ENCODE data around the gene BMI1.
A peak's percentile ranks its signal among the peaks of the same experiment; 100 is the strongest.

BMI1 gene

DNA sequence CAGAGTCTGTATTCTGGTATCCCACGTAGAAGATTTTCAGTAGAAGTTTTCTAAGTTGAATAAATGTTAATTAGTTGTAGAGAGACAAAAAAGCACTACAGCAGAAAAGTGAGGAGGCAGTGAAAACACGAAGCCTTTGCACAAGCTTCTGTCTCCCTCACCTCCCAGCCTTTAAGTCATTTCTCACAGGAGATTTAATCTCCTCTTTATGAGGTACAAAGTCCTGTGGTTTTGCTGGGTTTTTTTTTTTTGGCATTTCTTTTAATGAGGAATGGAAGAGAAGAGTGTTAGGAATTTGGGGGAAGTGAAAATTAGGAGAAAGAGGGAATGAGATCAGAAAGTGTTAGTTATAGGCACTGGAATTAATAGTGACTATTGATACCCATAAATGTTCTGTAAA is 45.9 kb downstream of the BMI1 start:
- Histone ChIP-seq H3K36me3 (ENCODE audit: control insufficient read depth, insufficient read depth, low read length) (no peaks in the 10 kb centered on the region), H3K4me3 (replicated peaks; ENCODE audit: low read depth, low read length) (no peak overlapping the region), H3K27me3 (replicated peaks; ENCODE audit: control insufficient read depth, insufficient read depth, low read length) (no peaks in the 10 kb centered on the region)
- TF ChIP-seq, protein P1, sequence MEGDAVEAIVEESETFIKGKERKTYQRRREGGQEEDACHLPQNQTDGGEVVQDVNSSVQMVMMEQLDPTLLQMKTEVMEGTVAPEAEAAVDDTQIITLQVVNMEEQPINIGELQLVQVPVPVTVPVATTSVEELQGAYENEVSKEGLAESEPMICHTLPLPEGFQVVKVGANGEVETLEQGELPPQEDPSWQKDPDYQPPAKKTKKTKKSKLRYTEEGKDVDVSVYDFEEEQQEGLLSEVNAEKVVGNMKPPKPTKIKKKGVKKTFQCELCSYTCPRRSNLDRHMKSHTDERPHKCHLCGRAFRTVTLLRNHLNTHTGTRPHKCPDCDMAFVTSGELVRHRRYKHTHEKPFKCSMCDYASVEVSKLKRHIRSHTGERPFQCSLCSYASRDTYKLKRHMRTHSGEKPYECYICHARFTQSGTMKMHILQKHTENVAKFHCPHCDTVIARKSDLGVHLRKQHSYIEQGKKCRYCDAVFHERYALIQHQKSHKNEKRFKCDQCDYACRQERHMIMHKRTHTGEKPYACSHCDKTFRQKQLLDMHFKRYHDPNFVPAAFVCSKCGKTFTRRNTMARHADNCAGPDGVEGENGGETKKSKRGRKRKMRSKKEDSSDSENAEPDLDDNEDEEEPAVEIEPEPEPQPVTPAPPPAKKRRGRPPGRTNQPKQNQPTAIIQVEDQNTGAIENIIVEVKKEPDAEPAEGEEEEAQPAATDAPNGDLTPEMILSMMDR (IDR thresholded peaks at IDR 0.05; ENCODE audit: insufficient read depth, low read length, poor library complexity, severe bottlenecking): no peak
- DNase-seq (ENCODE audit: extremely low read depth, insufficient read length): no peak

DNA sequence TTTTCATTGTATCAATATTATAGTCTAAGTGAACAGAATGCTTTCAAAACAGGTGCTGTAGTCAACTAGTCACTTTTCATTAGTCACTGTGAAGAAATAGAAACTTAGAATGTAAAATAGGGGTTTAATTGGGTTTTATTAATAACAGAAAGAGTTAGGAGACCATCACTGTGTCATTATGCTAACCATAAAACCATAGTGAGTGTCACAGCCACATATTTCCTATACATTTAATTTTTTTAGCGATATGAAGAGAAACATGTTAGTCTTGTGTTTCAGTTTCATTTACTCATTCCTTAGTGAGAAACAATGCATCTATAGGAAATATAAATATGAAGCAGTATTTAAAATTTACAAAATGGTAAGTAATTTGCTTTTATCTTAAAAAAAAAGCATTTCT is 46.6 kb downstream of the BMI1 start:
- Histone ChIP-seq H3K36me3 (ENCODE audit: control insufficient read depth, insufficient read depth, low read length) (no peaks in the 10 kb centered on the region), H3K27me3 (replicated peaks; ENCODE audit: control insufficient read depth, insufficient read depth, low read length) (no peaks in the 10 kb centered on the region), H3K4me3 (replicated peaks; ENCODE audit: low read depth, low read length) (no peak overlapping the region)
- DNase-seq (ENCODE audit: extremely low read depth, insufficient read length): no peak
- TF ChIP-seq, protein P1 (IDR thresholded peaks at IDR 0.05; ENCODE audit: insufficient read depth, low read length, poor library complexity, severe bottlenecking): no peak

DNA sequence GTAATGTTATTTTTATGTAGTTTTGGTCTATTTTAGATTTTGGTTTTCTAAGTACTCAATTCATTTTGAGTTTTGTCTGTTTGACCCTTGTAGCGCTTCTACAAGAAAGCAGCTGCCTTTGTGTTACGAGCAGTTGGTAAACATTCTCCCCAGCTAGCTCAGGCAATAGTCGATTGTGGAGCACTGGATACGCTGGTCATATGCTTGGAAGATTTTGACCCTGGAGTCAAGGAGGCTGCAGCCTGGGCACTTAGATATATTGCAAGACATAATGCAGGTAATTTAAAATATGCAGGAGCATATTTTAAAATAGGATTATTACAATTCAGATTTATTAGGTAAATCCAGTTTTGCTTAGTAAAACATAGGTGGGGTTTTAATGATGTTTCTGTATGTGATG is 47.5 kb downstream of the BMI1 start:
- no peak for DNase-seq (ENCODE audit: extremely low read depth, insufficient read length)
- TF ChIP-seq, protein P1 (IDR thresholded peaks at IDR 0.05; ENCODE audit: insufficient read depth, low read length, poor library complexity, severe bottlenecking): no peak
- H3K27me3 ChIP-seq (replicated peaks; ENCODE audit: control insufficient read depth, insufficient read depth, low read length): no peaks in the 10 kb centered on the region
- no peak overlapping the region for H3K4me3 ChIP-seq (replicated peaks; ENCODE audit: low read depth, low read length)
- H3K36me3 ChIP-seq (ENCODE audit: control insufficient read depth, insufficient read depth, low read length): no peaks in the 10 kb centered on the region

DNA sequence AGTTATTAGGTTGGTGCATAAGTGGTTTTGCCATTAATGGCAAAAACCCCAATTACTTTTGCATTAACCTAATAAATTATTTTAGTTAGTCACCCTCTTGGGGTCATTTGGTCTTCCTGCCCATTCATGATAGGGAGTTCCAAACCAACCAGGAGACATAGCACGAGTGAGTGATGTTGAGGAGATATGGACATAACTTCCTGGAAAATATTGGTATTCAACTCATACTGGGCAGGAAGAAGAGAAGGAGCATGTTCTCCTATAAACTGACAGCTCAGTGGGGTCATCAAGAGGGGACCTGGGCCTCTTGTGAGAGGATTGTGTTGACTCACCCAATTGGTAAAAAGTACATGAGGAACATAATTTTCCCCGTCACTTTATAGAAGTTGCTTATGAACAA is 48.1 kb downstream of the BMI1 start:
- no peak for DNase-seq (ENCODE audit: extremely low read depth, insufficient read length)
- no peaks in the 10 kb centered on the region for H3K36me3 ChIP-seq (ENCODE audit: control insufficient read depth, insufficient read depth, low read length)
- H3K27me3 ChIP-seq (replicated peaks; ENCODE audit: control insufficient read depth, insufficient read depth, low read length): no peaks in the 10 kb centered on the region
- TF ChIP-seq, protein P1 (IDR thresholded peaks at IDR 0.05; ENCODE audit: insufficient read depth, low read length, poor library complexity, severe bottlenecking): no peak
- no peak overlapping the region for H3K4me3 ChIP-seq (replicated peaks; ENCODE audit: low read depth, low read length)

DNA sequence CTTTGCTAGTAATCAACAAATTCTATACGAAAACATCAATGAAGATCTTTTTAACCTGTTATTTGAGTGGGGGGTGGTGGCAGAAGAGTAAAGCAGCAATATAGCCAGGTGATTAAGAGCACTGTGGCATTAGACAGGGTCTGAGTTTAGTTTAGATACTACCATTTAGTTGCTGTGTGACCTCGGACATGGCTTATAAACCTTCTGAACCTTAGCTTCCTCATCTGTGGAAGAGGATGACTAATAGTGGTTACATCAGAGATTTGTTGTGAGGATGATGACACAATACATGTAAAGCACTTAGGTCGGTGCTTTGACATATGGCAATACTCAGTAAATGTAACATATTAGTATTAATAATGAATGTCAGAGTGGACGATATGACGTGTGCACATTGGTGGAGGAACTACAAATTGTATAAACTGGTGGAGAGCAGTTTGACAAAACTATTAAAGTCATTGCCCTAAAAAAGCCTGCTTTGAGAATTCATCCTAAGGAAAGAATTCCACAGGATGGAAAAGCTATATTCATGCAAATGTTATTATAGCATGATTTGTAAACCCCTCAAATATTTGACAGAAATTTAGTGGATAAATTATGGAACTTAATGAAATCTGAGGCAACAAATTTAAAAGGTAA is 48.7 kb downstream of the BMI1 start:
- TF ChIP-seq, protein P1 (IDR thresholded peaks at IDR 0.05; ENCODE audit: insufficient read depth, low read length, poor library complexity, severe bottlenecking): no peak
- Histone ChIP-seq H3K36me3 (ENCODE audit: control insufficient read depth, insufficient read depth, low read length) (no peaks in the 10 kb centered on the region), H3K4me3 (replicated peaks; ENCODE audit: low read depth, low read length) (no peak overlapping the region), H3K27me3 (replicated peaks; ENCODE audit: control insufficient read depth, insufficient read depth, low read length) (no peaks in the 10 kb centered on the region)
- peak; percentile 50 for DNase-seq (ENCODE audit: extremely low read depth, insufficient read length)

DNA sequence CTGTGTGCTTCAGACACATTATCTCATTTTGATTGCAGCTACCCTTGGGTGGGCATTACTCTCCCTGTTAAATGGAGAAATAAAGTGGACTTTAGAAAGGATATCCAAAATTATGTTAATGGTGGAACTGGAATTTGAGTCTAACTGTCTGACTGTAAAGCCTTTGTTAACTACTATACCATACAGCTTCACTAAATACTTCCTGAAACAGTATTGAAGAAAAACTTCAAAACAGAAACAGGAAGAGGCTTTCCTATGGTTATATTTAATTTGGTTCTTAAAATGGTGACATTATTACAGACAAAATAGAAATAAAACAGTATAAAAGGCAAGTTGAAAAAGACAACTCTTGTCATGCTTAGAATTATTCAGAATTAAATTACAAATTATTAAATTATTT is 49.4 kb downstream of the BMI1 start:
- Histone ChIP-seq H3K36me3 (ENCODE audit: control insufficient read depth, insufficient read depth, low read length) (no peaks in the 10 kb centered on the region), H3K4me3 (replicated peaks; ENCODE audit: low read depth, low read length) (no peak overlapping the region), H3K27me3 (replicated peaks; ENCODE audit: control insufficient read depth, insufficient read depth, low read length) (no peaks in the 10 kb centered on the region)
- TF ChIP-seq, protein P1 (IDR thresholded peaks at IDR 0.05; ENCODE audit: insufficient read depth, low read length, poor library complexity, severe bottlenecking): no peak
- no peak for DNase-seq (ENCODE audit: extremely low read depth, insufficient read length)
